OCI-LY7 (cell line): ENCODE results near the gene SLC17A2. TPM values are rescaled to one million over a fixed set of nuclear protein-coding genes. Genes with fewer than 3 reads are reported as not detected.
"Not testable (repeated sequence)": the region's sequence is repeated elsewhere in the genome, so short reads cannot be mapped to it uniquely, and the experiment has no call there.

Experiments
- BruUV-seq: library from RNA; stranded (reverse); fragments of 400-500 nt; replicated peaks from 2 replicates; lab custom pipeline; 2021; lab: Mats Ljungman, UMichigan
- CTCF ChIA-PET: fragments of 300-600 bp; sonication (Branson Sonifier 250); formaldehyde crosslinking; loops from one replicate; lab custom pipeline; 2022; ENCODE audit warnings: antibody characterized with exemption; ENCODE audit not compliant: unreplicated experiment; lab: Charles Lee
- POLR2A ChIA-PET: fragments of 300-600 bp; sonication (Branson Sonifier 250); formaldehyde crosslinking; loops from one replicate; lab custom pipeline; 2022; ENCODE audit warnings: antibody characterized with exemption; lab: Charles Lee
- DNase-seq: peaks from one replicate; pipeline ENCODE4 v3.0.0-alpha.2; 2015; ENCODE audit warnings: low spot score
- H2AFZ ChIP-seq: fragments of 200-600 bp; sonication (generic), shearing (Covaris generic); 2 replicates; pipeline ENCODE4 v1.6.1; 2014; ENCODE audit warnings: mild to moderate bottlenecking, antibody characterized with exemption, low read length, moderate library complexity
- H3K27ac ChIP-seq: fragments of 200-600 bp; sonication (generic); 2 replicates; pipeline ENCODE4 v1.5.1; 2014; ENCODE audit warnings: mixed run types, low read depth, mild to moderate bottlenecking, moderate library complexity, low read length, inconsistent platforms; ENCODE audit not compliant: poor library complexity, severe bottlenecking
- H3K36me3 ChIP-seq: fragments of 200-600 bp; sonication (generic); 2 replicates; pipeline ENCODE4 v1.6.1; 2014; ENCODE audit warnings: mild to moderate bottlenecking, antibody characterized with exemption, low read length, moderate library complexity, mixed read lengths; ENCODE audit not compliant: insufficient read depth
- H3K4me1 ChIP-seq: fragments of 200-600 bp; sonication (generic); 2 replicates; pipeline ENCODE4 v1.5.1; 2014; ENCODE audit warnings: mild to moderate bottlenecking, low read length; ENCODE audit not compliant: insufficient read depth, poor library complexity, severe bottlenecking
- H3K4me2 ChIP-seq: fragments of 200-600 bp; sonication (generic); 2 replicates; pipeline ENCODE4 v1.6.1; 2014; ENCODE audit warnings: mild to moderate bottlenecking, low read length
- H3K4me3 ChIP-seq: fragments of 200-600 bp; sonication (generic); 2 replicates; pipeline ENCODE4 v1.5.1; 2014; ENCODE audit warnings: mild to moderate bottlenecking, low read depth, low read length; ENCODE audit not compliant: poor library complexity, severe bottlenecking
- H3K79me2 ChIP-seq: fragments of 200-600 bp; sonication (generic); 2 replicates; pipeline ENCODE4 v1.6.1; 2016; ENCODE audit warnings: low read depth, mild to moderate bottlenecking, low read length, moderate library complexity, mixed read lengths; ENCODE audit not compliant: insufficient read depth
- H3K9me2 ChIP-seq: fragments of 200-600 bp; sonication (generic); 2 replicates; pipeline ENCODE4 v1.6.1; 2016; ENCODE audit warnings: mild to moderate bottlenecking, low read length, mixed read lengths; ENCODE audit not compliant: insufficient read depth
- H3K9me3 ChIP-seq: fragments of 200-600 bp; sonication (generic); 2 replicates; pipeline ENCODE4 v1.6.1; 2014; ENCODE audit warnings: mild to moderate bottlenecking, mixed run types, low read length, mixed read lengths
- H4K20me1 ChIP-seq: fragments of 200-600 bp; sonication (generic); 2 replicates; pipeline ENCODE4 v1.6.1; 2014; ENCODE audit warnings: mild to moderate bottlenecking, antibody characterized with exemption, low read length, moderate library complexity, mixed read lengths; ENCODE audit not compliant: insufficient read depth
- CTCF ChIP-seq: fragments of 200-600 bp; sonication (generic); conservative IDR thresholded peaks from 2 replicates; pipeline ENCODE4 v1.5.1; 2014; ENCODE audit warnings: mild to moderate bottlenecking, antibody characterized with exemption, low read length, moderate library complexity, mixed read lengths
- EZH2phosphoT487 ChIP-seq: fragments of 200-600 bp; sonication (generic); IDR thresholded peaks from 2 replicates; pipeline ENCODE4 v1.6.1; 2018; ENCODE audit warnings: low read depth, borderline replicate concordance, mild to moderate bottlenecking, mixed run types, antibody characterized with exemption, low read length, moderate library complexity, mixed read lengths
- intact Hi-C: fragments of 100-400 bp; cut with micrococcal nuclease; formaldehyde crosslinking; loops from one replicate; pipeline ENCODE4 v1.10.0; 2022; ENCODE audit not compliant: unreplicated experiment
- total RNA-seq, 2 experiments: library from RNA; depleted of rRNA in 1 of 2; stranded (reverse); fragments of >200 nt in 1 of 2; shearing (Covaris generic) in 1 of 2; gene quantifications; 2 replicates each; pipeline ENCODE4 v1.2.3, GENCODE V29; 2014 to 2022

Gene SLC17A2
- total RNA-seq, 2 experiments from 2014 or later = not detected

- no peaks in the 10 kb centered on the region for H4K20me1 ChIP-seq
- intact Hi-C loops = no loop called here
- no peaks in the 10 kb centered on the region for H3K9me2 ChIP-seq
- POLR2A ChIA-PET = interaction anchor here (0.7 kb wide), 2 partner anchors 10 to 693 kb away, joined by 3 read pairs; no protein-coding TSS in a partner anchor
- no peak overlapping the region for H3K4me2 ChIP-seq
- no peak overlapping the region for H2AFZ ChIP-seq
- no peak for DNase-seq
- CTCF ChIA-PET = no interaction called here
- BruUV-seq = no TSS peak
- H3K9me3 ChIP-seq = no peaks in the 10 kb centered on the region
- TF ChIP-seq EZH2phosphoT487 (no peak), CTCF (no peak)
- no peak overlapping the region for H3K27ac ChIP-seq
- no peaks in the 10 kb centered on the region for H3K4me1 ChIP-seq
- no peak overlapping the region for H3K4me3 ChIP-seq
- no peaks in the 10 kb centered on the region for H3K36me3 ChIP-seq
- H3K79me2 ChIP-seq = no peaks in the 10 kb centered on the region
Observed at GRCh38 chr6:25934735-25935313, 4.3 kb upstream of the SLC17A2 start.

- no TSS peak for BruUV-seq
- H3K4me1 ChIP-seq = no peaks in the 10 kb centered on the region
- POLR2A ChIA-PET = no interaction called here
- H3K36me3 ChIP-seq = no peaks in the 10 kb centered on the region
- no peak for TF ChIP-seq CTCF
- no peak for TF ChIP-seq EZH2phosphoT487
- no peak for DNase-seq
- no peaks in the 10 kb centered on the region for H3K9me2 ChIP-seq
- no peaks in the 10 kb centered on the region for H4K20me1 ChIP-seq
- CTCF ChIA-PET = no interaction called here
- intact Hi-C loops = no loop called here
- H3K4me2 ChIP-seq = no peak overlapping the region
- H3K4me3 ChIP-seq = no peak overlapping the region
- H3K9me3 ChIP-seq = no peaks in the 10 kb centered on the region
- no peaks in the 10 kb centered on the region for H3K79me2 ChIP-seq
- no peak overlapping the region for H2AFZ ChIP-seq
- H3K27ac ChIP-seq = no peak overlapping the region
Observed at GRCh38 chr6:25934156-25934555, 3.7 kb upstream of the SLC17A2 start.

GRCh38 chr6:25931411-25931709 lies 869 bp upstream of the SLC17A2 start:
- Histone ChIP-seq H3K9me2 (no peaks in the 10 kb centered on the region), H3K4me3 (no peak overlapping the region), H3K27ac (no peak overlapping the region), H3K36me3 (no peaks in the 10 kb centered on the region), H4K20me1 (no peaks in the 10 kb centered on the region), H3K79me2 (no peaks in the 10 kb centered on the region), H2AFZ (no peak overlapping the region), H3K4me2 (no peak overlapping the region), H3K4me1 (no peaks in the 10 kb centered on the region), H3K9me3 (no peaks in the 10 kb centered on the region)
- intact Hi-C loops = no loop called here
- no peak for DNase-seq
- no TSS peak for BruUV-seq
- CTCF ChIA-PET = interaction anchor here (0.6 kb wide), 1 partner anchor 218 kb away, joined by 3 read pairs; no protein-coding TSS in a partner anchor
- POLR2A ChIA-PET = interaction anchor here (0.6 kb wide), 1 partner anchor 35 kb away, joined by 3 read pairs; no protein-coding TSS in a partner anchor
- TF ChIP-seq CTCF (no peak), EZH2phosphoT487 (no peak)

- H3K36me3 ChIP-seq, H3K4me3 ChIP-seq, H3K9me2 ChIP-seq, H3K79me2 ChIP-seq, POLR2A ChIA-PET, H3K27ac ChIP-seq, intact Hi-C loops, DNase-seq, H3K4me2 ChIP-seq, H3K9me3 ChIP-seq, H4K20me1 ChIP-seq, BruUV-seq, H3K4me1 ChIP-seq, CTCF ChIA-PET, H2AFZ ChIP-seq: not testable (repeated sequence)
Observed at GRCh38 chr6:25929785-25930184, 706 bp downstream of the SLC17A2 start.
